Stimulated activated CD8-positive, alpha-beta memory T cell treated with anti-CD3 and anti-CD28 coated beads, Interleukin-15, amount 100 ng/mL, for 1 hour (primary cell): ENCODE data around the gene OLFM1.
"Not testable (repeated sequence)": the region's sequence is repeated elsewhere in the genome, so short reads cannot be mapped to it uniquely, and the experiment has no call there.

Experiments used
- DNase-seq: peaks from one replicate; pipeline ENCODE4 v3.0.0-alpha.2; 2020; ENCODE audit warnings: low read depth

The OLFM1 gene

DNA sequence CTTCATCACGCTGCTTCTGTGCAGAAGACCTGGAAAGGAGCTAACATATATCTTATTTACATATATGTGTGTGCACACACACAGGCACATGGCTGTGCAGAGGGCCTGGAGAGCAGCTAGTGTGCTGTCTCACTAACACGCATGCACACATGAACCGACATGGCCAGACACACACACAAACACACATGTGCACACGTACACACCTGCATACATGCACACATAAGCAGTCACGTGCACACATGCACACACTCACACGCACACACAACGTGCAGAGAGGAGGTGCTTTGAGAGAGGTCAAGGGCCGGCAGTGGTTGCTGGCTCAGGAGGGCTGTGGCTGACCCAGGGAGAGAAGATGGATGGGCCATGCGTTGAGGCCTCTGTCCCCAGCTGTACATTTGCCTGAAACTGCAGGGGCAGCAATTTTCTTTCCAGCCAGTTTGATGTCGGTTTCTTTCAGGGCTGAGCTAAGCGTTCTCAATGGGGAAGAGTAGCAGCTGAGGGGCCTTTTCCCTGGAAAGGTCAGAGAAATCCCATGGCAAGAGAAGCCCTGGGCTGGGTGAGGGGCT lies 66.7 kb downstream of the OLFM1 start:
- DNase-seq, result no peak

DNA sequence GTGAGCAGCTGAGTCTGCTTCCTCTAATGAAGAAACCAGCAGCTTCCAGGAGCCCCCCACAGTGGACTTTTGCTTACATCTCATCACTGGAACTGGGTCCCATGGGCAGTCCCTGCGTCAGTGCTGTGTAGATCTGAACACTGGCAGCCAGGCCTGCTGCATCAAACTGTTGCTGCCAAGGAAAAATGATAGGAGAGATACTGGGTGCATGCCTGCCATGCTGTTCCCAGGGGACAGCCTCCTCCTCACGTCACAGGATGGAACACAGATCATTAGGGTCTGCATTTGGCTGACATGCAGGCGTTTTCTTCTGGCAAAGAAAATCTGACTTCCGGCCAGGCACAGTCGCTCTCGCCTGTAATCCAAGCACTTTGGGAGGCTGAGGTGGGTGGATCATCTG lies 67.9 kb downstream of the OLFM1 start:
- DNase-seq, result no peak

GRCh38 chr9:135156525-135157510 lies 69.3 kb downstream of the OLFM1 start:
- DNase-seq, result no peak

DNA sequence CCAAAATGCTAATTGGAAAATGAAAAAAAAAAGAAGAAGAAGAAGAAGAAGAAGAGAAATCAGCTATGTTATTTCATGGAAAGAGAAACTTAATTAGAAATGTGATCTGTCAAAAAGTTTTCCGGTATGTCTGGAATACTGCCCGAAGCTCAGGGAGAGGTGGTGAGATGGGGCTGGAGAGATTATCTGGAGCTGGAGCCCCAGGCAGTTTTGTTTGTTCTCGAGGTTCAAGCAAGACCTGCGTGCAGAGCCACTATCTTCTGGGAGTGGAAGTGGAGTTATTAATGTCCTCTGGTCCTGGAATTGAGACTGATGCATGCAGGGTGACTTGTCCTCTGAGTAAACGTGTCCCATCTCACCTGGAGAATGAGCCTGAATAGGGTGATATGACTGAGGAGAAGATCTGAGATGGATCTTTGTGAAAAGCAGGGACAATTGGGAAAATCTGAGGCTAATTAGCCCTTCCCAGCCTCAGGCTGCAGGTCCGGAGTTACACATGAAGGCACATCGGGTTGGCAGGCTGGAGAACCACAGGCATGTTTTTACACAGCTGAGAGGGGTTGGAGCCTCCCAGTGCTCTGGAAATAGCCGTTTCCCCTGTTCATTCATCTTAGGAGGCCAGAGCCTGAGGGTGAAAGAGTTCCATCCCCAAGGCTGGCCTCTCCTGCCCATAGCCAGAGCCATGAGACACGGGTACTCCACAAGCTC lies 70.5 kb downstream of the OLFM1 start:
- no peak for DNase-seq

- no peak for DNase-seq
These were observed 71.1 kb downstream of the OLFM1 start for GRCh38 chr9:135158564-135158937.

- no peak for DNase-seq
These were observed 72.3 kb downstream of the OLFM1 start for GRCh38 chr9:135159801-135160200.

DNA sequence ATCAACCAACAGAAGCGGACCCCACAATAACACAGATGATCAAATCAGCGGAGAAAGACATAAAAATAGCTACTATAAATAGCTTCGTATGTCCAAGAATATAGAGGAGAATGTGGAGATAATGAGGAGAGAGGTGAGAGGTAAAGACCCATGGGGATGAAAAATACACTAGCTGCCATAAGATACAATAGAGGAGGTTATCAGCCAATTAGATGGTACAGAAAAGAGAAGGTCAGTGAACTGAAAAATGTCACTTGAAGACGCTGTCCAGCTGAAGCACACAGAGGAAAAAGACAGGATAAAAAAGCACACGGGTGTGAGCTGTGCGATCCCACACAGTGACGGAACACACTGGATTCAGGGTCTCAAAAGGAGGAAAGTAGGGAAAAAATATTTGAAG lies 73.4 kb downstream of the OLFM1 start:
- DNase-seq, result no peak

DNA sequence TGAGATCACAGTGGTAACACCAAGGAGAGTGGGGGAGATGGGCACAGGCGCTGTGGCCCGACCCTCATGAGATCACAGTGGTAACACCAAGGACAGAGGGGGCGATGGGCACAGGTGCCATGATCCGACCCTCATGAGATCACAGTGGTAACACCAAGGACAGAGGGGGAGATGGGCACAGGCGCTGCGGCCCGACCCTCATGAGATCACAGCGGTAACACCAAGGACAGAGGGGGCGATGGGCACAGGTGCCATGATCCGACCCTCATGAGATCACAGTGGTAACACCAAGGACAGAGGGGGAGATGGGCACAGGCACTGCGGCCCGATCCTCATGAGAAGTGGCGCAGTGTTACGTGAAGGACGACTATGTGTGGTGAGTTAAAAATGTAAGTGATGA lies 75.1 kb downstream of the OLFM1 start:
- not testable (repeated sequence) for DNase-seq

DNA sequence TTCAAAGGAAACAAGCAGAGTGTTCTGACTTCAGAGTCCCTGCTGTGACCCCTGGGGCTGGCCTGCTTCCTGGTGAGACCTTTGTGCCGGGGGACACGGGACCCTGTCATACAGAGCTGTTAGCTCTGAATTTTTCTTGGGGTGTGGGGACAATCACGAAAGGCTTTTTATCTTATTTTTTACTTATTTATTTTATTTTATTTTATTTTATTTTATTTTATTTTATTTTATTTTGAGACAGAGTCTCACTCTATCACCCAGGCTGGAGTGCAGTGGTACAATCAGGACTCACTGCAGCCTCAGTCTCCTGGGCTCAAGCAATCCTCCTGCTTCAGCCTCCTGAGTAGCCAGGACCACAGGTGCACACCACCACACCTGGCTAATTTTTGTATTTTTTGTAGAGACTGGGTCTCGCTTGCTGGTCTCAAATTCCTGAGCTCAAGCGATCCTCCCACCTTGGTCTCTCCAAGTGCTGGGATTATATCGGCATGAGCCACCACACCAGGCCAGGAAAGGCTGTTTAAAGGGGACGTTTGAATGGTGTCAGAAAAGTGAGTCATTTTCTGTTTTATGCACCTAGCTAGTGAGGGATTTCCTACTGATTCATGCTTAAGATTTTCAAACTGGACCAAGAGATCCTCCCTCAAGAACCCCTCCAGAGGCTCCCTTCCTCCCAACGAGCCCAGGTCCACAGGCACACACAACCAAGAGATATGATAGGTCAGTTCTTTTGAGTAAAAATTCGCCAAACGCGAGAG lies 75.7 kb downstream of the OLFM1 start:
- no peak for DNase-seq

DNA sequence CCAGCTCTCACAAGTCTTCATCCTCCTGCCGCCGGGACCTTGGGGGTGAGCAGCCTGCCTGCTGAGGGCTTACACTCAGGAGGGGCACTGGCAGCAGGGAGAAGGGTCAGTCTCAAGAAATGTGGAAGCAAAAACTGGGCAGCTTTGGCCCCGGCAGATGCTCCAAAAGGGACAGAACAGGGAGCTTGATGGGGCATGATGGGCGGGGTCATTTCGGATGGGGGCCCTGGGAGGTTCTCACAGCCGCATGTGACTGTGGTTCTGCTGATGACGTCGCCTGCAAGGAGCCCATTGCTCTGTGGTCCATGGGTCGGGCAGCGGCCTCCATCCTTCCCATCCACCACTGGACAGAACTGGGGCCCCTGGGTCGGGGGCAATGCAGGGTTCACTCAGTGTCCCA lies 76.6 kb downstream of the OLFM1 start:
- no peak for DNase-seq

- DNase-seq, result no peak
These were observed 77.7 kb downstream of the OLFM1 start for GRCh38 chr9:135165003-135165711.

- DNase-seq, result no peak
These were observed 78.5 kb downstream of the OLFM1 start for GRCh38 chr9:135165756-135166519.

- DNase-seq, result no peak
These were observed 79.1 kb downstream of the OLFM1 start for GRCh38 chr9:135166565-135166964.

- no peak for DNase-seq
These were observed 79.9 kb downstream of the OLFM1 start for GRCh38 chr9:135167356-135167755.

DNA sequence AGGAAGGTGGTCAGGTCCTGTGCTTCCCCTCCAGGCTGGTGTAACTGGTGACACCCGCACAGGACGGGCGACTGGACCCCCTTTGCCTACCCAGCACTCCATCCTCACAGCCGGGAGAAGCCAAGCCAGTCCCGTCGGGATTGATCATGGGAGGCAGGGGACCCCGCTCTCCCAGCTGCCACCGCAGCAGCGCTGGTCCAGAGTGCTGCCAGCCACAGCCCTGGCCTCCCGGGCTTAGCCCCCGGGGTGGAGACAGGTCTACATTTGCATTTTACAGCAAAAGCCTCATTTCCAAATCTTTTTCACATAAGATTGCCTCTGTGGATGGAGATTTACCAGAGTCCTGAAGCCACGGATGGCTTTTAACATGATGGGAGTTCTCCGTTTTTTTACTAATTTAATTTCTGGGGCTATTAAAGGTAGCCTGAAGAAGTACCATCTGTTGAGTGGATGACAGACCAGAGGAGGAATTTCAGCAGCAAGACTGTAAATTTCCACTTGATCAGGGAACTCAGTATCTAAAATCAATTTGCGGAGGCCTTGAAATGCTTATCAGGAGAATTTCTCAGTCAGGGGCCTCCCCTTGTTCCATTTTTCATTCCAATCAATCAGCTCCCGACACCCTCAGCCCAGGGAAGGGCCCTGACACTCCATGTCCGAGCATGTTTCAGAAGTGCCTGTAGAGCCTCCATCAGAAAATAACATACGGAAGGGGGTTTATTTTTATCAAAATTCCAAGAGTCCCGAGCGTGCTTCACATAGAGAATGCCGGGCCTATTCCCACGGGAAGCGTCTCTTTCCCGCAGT lies 80.6 kb downstream of the OLFM1 start:
- DNase-seq, result no peak

DNA sequence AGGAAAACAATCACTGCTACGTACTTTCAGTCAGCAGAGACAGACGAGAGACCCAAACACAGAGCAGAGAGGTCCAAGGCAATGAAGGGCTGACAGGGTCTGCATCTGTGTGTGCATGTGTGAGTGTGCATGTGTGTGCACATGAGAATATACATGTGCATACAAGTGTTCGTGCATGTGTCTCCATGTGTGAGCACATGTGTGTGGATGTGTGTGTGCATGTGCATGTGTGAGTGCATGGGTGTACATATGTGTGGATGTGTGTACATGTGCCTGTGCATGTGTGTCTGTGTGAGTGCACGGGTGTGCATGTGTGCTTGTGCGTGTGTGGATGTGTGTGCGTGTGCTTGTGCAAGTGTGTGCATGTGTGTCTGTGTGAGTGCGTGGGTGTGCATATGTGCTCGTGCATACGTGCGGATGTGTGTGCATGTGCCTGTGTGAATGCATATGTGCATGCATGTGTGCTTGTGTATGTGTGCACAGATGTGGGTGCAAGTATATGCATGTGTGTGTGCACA lies 82.3 kb downstream of the OLFM1 start:
- no peak for DNase-seq

DNA sequence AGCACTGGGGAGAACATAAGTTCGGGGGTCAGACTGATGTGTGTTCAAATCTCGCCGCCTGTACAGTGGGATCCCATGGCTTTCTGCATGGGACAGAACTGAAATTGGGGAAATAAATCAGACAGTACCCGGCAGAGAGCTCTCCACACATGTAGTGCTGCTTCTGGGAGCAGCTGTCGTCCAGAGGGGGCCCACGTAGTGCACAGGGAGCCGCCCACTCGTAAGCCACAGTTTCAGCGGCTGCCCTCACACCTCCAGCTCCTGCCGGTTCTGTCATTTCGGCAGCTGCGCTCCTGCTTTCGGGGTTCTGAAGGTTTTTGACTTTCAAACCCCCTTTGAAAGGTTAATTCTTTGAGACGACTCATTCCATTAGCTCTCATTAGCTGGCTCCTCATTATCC lies 83.1 kb downstream of the OLFM1 start:
- DNase-seq, result no peak
